AG10803 (cell line): ENCODE results near the gene KSR1.
"Not testable (repeated sequence)": the region's sequence is repeated elsewhere in the genome, so short reads cannot be mapped to it uniquely, and the experiment has no call there.

ENCODE experiments used
- DNase-seq: peaks from one replicate; pipeline ENCODE4 v3.0.0; 2010; ENCODE audit warnings: low read depth
- H3K4me3 ChIP-seq: 2 replicates; pipeline ENCODE4 v1.5.1; 2011; ENCODE audit warnings: mild to moderate bottlenecking, low read length, control low read depth
- CTCF ChIP-seq: conservative IDR thresholded peaks from 2 replicates; pipeline ENCODE4 v1.5.1; 2011; ENCODE audit warnings: mild to moderate bottlenecking, low read length, control low read depth, inconsistent platforms

KSR1 gene

GRCh38 chr17:27660436-27660835 lies 204.2 kb downstream of the KSR1 start:
- no peak overlapping the region for H3K4me3 ChIP-seq
- no peak for TF ChIP-seq CTCF
- no peak for DNase-seq

GRCh38 chr17:27663936-27664605 lies 207.8 kb downstream of the KSR1 start:
- TF ChIP-seq CTCF = no peak
- no peak for DNase-seq
- no peak overlapping the region for H3K4me3 ChIP-seq

GRCh38 chr17:27664606-27664965 lies 208.3 kb downstream of the KSR1 start:
- DNase-seq = no peak
- TF ChIP-seq CTCF = no peak
- no peak overlapping the region for H3K4me3 ChIP-seq

- H3K4me3 ChIP-seq = no peak overlapping the region
Measured at GRCh38 chr17:27665549-27665948, 209.3 kb downstream of the KSR1 start.

GRCh38 chr17:27666270-27666669 lies 210.0 kb downstream of the KSR1 start:
- not testable (repeated sequence) for DNase-seq, H3K4me3 ChIP-seq

More at GRCh38 chr17:27665549-27665948, 209.3 kb downstream of the KSR1 start:
- TF ChIP-seq CTCF = no peak
- DNase-seq = no peak

- no peak for TF ChIP-seq CTCF
- no peak overlapping the region for H3K4me3 ChIP-seq
- no peak for DNase-seq
Measured at GRCh38 chr17:27666831-27667560, 210.7 kb downstream of the KSR1 start.

- no peak for DNase-seq
- H3K4me3 ChIP-seq = no peak overlapping the region
- TF ChIP-seq CTCF = no peak
Measured at GRCh38 chr17:27667656-27668487, 211.6 kb downstream of the KSR1 start.
